CD14-positive monocyte (primary cell): ENCODE measurements around the gene UBAP2L. TPM values are rescaled to one million over a fixed set of nuclear protein-coding genes. Genes with fewer than 3 reads are reported as not detected.

Experiments used
- DNase-seq, 3 donors: peaks; one replicate each; pipeline ENCODE4 v3.0.0-alpha.2; 2011 to 2022
- H2AFZ ChIP-seq: 2 replicates; pipeline ENCODE4 v1.6.0; 2012; ENCODE audit warnings: mild to moderate bottlenecking, low read depth, low read length, inconsistent platforms; ENCODE audit not compliant: insufficient read depth, poor library complexity, severe bottlenecking
- H3K27ac ChIP-seq, 2 donors: 1 replicate in 1 of 2; 2 replicates in 1 of 2; pipeline ENCODE4 v1.5.1; 2012 to 2013; ENCODE audit warnings: low read length in 2 of 2, control low read depth in 1 of 2, inconsistent platforms in 1 of 2, low read depth in 1 of 2, mild to moderate bottlenecking in 1 of 2
- H3K27me3 ChIP-seq, 2 donors: one replicate each; pipeline versions ENCODE4 v1.6.0 to v1.6.1; 2011 to 2013; ENCODE audit warnings: low read length in 2 of 2; ENCODE audit not compliant: control insufficient read depth in 2 of 2, insufficient read depth in 2 of 2
- H3K36me3 ChIP-seq, 2 donors: replicated peaks in 1 of 2; 1 replicate in 1 of 2; 2 replicates in 1 of 2; pipeline versions ENCODE4 v1.5.1 to v1.6.1; 2012 to 2013; ENCODE audit warnings: low read length in 2 of 2, control low read depth in 1 of 2, inconsistent platforms in 1 of 2, mild to moderate bottlenecking in 1 of 2; ENCODE audit not compliant: insufficient read depth in 2 of 2, control insufficient read depth in 1 of 2
- H3K4me1 ChIP-seq, 2 donors: 1 replicate in 1 of 2; 2 replicates in 1 of 2; pipeline versions ENCODE4 v1.5.1 to v1.6.1; 2012 to 2013; ENCODE audit warnings: low read length in 2 of 2, control low read depth in 1 of 2, inconsistent platforms in 1 of 2, mild to moderate bottlenecking in 1 of 2, moderate library complexity in 1 of 2; ENCODE audit not compliant: insufficient read depth in 2 of 2, control insufficient read depth in 1 of 2
- H3K4me2 ChIP-seq: replicated peaks from 2 replicates; pipeline ENCODE3; 2012; ENCODE audit warnings: low read length, moderate library complexity, mild to moderate bottlenecking; ENCODE audit not compliant: poor library complexity, severe bottlenecking; ENCODE audit errors: extremely low read depth
- H3K4me3 ChIP-seq, 3 experiments: fragments of 200-600 bp in 1 of 3; sonication (generic) in 1 of 3; replicated peaks in 1 of 3; 1 replicate in 2 of 3; 2 replicates in 1 of 3; pipeline ENCODE4 v1.5.1; 2011 to 2013; ENCODE audit warnings: low read length in 3 of 3, mild to moderate bottlenecking in 3 of 3, control low read depth in 2 of 3, low read depth in 2 of 3, inconsistent platforms in 1 of 3, moderate library complexity in 1 of 3
- H3K79me2 ChIP-seq: 2 replicates; pipeline ENCODE4 v1.6.0; 2012; ENCODE audit warnings: mild to moderate bottlenecking, control low read depth, inconsistent platforms, low read length, moderate library complexity; ENCODE audit not compliant: insufficient read depth
- H3K9ac ChIP-seq: 2 replicates; pipeline ENCODE4 v1.6.0; 2017; ENCODE audit warnings: low read length, mild to moderate bottlenecking; ENCODE audit not compliant: insufficient read depth, poor library complexity, severe bottlenecking
- H3K9me3 ChIP-seq, 2 donors: replicated peaks in 1 of 2; 1 replicate in 1 of 2; 2 replicates in 1 of 2; pipeline versions ENCODE4 v1.5.1 to v1.6.1; 2012 to 2013; ENCODE audit warnings: low read length in 2 of 2, control low read depth in 1 of 2; ENCODE audit not compliant: control insufficient read depth in 1 of 2, insufficient read depth in 1 of 2
- H4K20me1 ChIP-seq: 2 replicates; pipeline ENCODE4 v1.6.0; 2012; ENCODE audit warnings: mild to moderate bottlenecking, low read length, control low read depth, moderate library complexity; ENCODE audit not compliant: insufficient read depth
- H3K27ac Mint-ChIP-seq, 7 donors: one replicate each; pipeline ENCODE4 v1.8.0; 2020; ENCODE audit warnings: mild to moderate bottlenecking in 7 of 7, mixed read lengths in 7 of 7, moderate library complexity in 6 of 7, inconsistent platforms in 2 of 7
- H3K27me3 Mint-ChIP-seq, 3 donors: one replicate each; pipeline ENCODE4 v1.8.0; 2021 to 2022; ENCODE audit warnings: low read depth in 3 of 3, mild to moderate bottlenecking in 3 of 3, mixed read lengths in 3 of 3, moderate library complexity in 3 of 3, inconsistent platforms in 1 of 3
- H3K36me3 Mint-ChIP-seq, 2 donors: one replicate each; pipeline ENCODE4 v1.8.0; 2020; ENCODE audit warnings: mixed read lengths in 2 of 2, inconsistent platforms in 1 of 2, mild to moderate bottlenecking in 1 of 2
- H3K4me1 Mint-ChIP-seq: one replicate; pipeline ENCODE4 v1.8.0; 2020; ENCODE audit warnings: mild to moderate bottlenecking, mixed read lengths
- H3K4me3 Mint-ChIP-seq, 2 donors: one replicate each; pipeline ENCODE4 v1.8.0; 2020; ENCODE audit warnings: mild to moderate bottlenecking in 2 of 2, mixed read lengths in 2 of 2, moderate library complexity in 1 of 2
- H3K9me3 Mint-ChIP-seq, 7 donors: one replicate each; pipeline ENCODE4 v1.8.0; 2020 to 2022; ENCODE audit warnings: mixed read lengths in 7 of 7, mild to moderate bottlenecking in 6 of 7, moderate library complexity in 6 of 7, inconsistent platforms in 2 of 7
- CTCF ChIP-seq: fragments of 200-600 bp; IDR thresholded peaks from one replicate; pipeline ENCODE4 v1.8.0; 2022; ENCODE audit warnings: antibody characterized with exemption, mild to moderate bottlenecking
- WGBS: methylation state at CpG from one replicate; pipeline ENCODE4 v1.1.5; 2013; ENCODE audit warnings: missing lambda C conversion rate; ENCODE audit not compliant: insufficient coverage; 5-methylcytosine and 5-hydroxymethylcytosine counted together
- intact Hi-C, 2 donors: fragments of 100-400 bp; cut with micrococcal nuclease; formaldehyde crosslinking; loops; one replicate each; pipeline versions ENCODE4 v1.15.0 to v1.15.1; 2023
- polyA plus RNA-seq, 3 donors: library from polyadenylated mRNA; depleted of rRNA in 1 of 3; unstranded in 2 of 3; stranded (reverse) in 1 of 3; fragments of 300-500 nt in 2 of 3; fragments of >200 nt in 1 of 3; fragmentation: Illumina TruSeq in 2 of 3; gene quantifications; 1 replicate in 2 of 3; 2 replicates in 1 of 3; pipeline ENCODE4 v1.2.3, GENCODE V29; 2012 to 2021

Gene UBAP2L
- polyA plus RNA-seq, 3 donors, result 40.1 to 200 (median 46.8) TPM

- no peaks in the 10 kb centered on the region for H3K9me3 Mint-ChIP-seq
- H3K27me3 Mint-ChIP-seq, result peaks cover 0 to 1% (median 0%) of the 10 kb centered on the region in 3 donors
- intact Hi-C loops, result no loop called here
- no peak within 1 kb of the TSS for H3K27ac ChIP-seq
- no peak for DNase-seq
- H3K4me3 Mint-ChIP-seq, result peak within 1 kb of the TSS in 1 of 2 donors; percentile 51
- no peaks in the 10 kb centered on the region for H3K27me3 ChIP-seq
- TF ChIP-seq CTCF, result no peak
- H3K36me3 ChIP-seq, result peaks cover 52 to 60% of the 10 kb centered on the region in 2 donors
- peaks cover 19% of the 10 kb centered on the region for H4K20me1 ChIP-seq
- H3K4me2 ChIP-seq, result no peak within 1 kb of the TSS
- no peak within 1 kb of the TSS for H3K9ac ChIP-seq
- no peaks in the 10 kb centered on the region for H3K4me1 ChIP-seq
- no CpG with 5 or more reads among the region's 1 CpG for WGBS
- H3K36me3 Mint-ChIP-seq, result peaks cover 44 to 62% of the 10 kb centered on the region in 2 donors
- H3K9me3 ChIP-seq, result no peaks in the 10 kb centered on the region
- H3K4me1 Mint-ChIP-seq, result peaks cover 5% of the 10 kb centered on the region
- H2AFZ ChIP-seq, result no peak within 1 kb of the TSS
- H3K27ac Mint-ChIP-seq, result peak within 1 kb of the TSS in 5 of 7 donors; percentile 35 to 77 (median 58)
- peaks cover 5% of the 10 kb centered on the region for H3K79me2 ChIP-seq
- no peak within 1 kb of the TSS for H3K4me3 ChIP-seq
Observed at GRCh38 chr1:154206196-154206595, 14.6 kb upstream of the UBAP2L start, which contains the start of gene CFAP141. TSS of gene CFAP141 (minus strand) at chr1:154206333. CDS start at chr1:154206307, 26 bp downstream.

- peaks cover 61 to 70% of the 10 kb centered on the region in 2 donors for H3K36me3 ChIP-seq
- no peak overlapping the region for H3K4me3 Mint-ChIP-seq
Observed at GRCh38 chr1:154207262-154207661, 13.5 kb upstream of the UBAP2L start.

More at GRCh38 chr1:154207262-154207661, 13.5 kb upstream of the UBAP2L start:
- Mint-ChIP-seq H3K36me3 (peaks cover 52 to 72% of the 10 kb centered on the region in 2 donors), H3K27ac (peak overlapping the region in 4 of 7 donors; percentile 27 to 59 (median 58)), H3K9me3 (no peaks in the 10 kb centered on the region), H3K4me1 (peaks cover 5% of the 10 kb centered on the region), H3K27me3 (peaks cover 0 to 1% (median 0%) of the 10 kb centered on the region in 3 donors)
- Histone ChIP-seq H2AFZ (no peak overlapping the region), H4K20me1 (peaks cover 19% of the 10 kb centered on the region), H3K4me1 (no peaks in the 10 kb centered on the region), H3K79me2 (peaks cover 7% of the 10 kb centered on the region), H3K27me3 (no peaks in the 10 kb centered on the region), H3K9me3 (no peaks in the 10 kb centered on the region), H3K4me2 (no peak overlapping the region), H3K27ac (no peak overlapping the region), H3K9ac (no peak overlapping the region), H3K4me3 (no peak overlapping the region)
- no peak for DNase-seq
- intact Hi-C loops, result no loop called here
- WGBS, result 94% methylated on average over 7 of the region's 9 CpGs
- TF ChIP-seq CTCF, result no peak
